Upper lobe of left lung (tissue), 4 donors: Measurements from ENCODE around the gene LRP1.

Source experiments
- POLR2A ChIP-seq, 4 donors: fragments of 450-650 bp; IDR thresholded peaks; one replicate each; pipeline ENCODE4 v1.5.1; 2016 to 2017; ENCODE audit warnings: antibody characterized with exemption in 4 of 4, mild to moderate bottlenecking in 2 of 4
- TF ChIP-seq, protein P1 (sequence below), 6 experiments: fragments of 450-650 bp in 4 of 6; fragments of 200-600 bp in 2 of 6; sonication (generic) in 2 of 6; IDR thresholded peaks; one replicate each; pipeline ENCODE4 v1.5.1; 2016 to 2019; ENCODE audit warnings: antibody characterized with exemption in 6 of 6

- TF ChIP-seq, protein P1, sequence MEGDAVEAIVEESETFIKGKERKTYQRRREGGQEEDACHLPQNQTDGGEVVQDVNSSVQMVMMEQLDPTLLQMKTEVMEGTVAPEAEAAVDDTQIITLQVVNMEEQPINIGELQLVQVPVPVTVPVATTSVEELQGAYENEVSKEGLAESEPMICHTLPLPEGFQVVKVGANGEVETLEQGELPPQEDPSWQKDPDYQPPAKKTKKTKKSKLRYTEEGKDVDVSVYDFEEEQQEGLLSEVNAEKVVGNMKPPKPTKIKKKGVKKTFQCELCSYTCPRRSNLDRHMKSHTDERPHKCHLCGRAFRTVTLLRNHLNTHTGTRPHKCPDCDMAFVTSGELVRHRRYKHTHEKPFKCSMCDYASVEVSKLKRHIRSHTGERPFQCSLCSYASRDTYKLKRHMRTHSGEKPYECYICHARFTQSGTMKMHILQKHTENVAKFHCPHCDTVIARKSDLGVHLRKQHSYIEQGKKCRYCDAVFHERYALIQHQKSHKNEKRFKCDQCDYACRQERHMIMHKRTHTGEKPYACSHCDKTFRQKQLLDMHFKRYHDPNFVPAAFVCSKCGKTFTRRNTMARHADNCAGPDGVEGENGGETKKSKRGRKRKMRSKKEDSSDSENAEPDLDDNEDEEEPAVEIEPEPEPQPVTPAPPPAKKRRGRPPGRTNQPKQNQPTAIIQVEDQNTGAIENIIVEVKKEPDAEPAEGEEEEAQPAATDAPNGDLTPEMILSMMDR (IDR thresholded peaks at IDR 0.05), result no peak
- no peak for TF ChIP-seq POLR2A (IDR thresholded peaks at IDR 0.05)
Observed at GRCh38 chr12:57135527-57136326, 7.4 kb downstream of the LRP1 start.
